NCI-H748 (cell line): ENCODE results near the gene MIDN.

Experiments used
- DNase-seq: peaks from one replicate; lab custom pipeline; 2025; ENCODE audit not compliant: unreplicated experiment; lab: John Stamatoyannopoulos, UW

Gene MIDN

DNA sequence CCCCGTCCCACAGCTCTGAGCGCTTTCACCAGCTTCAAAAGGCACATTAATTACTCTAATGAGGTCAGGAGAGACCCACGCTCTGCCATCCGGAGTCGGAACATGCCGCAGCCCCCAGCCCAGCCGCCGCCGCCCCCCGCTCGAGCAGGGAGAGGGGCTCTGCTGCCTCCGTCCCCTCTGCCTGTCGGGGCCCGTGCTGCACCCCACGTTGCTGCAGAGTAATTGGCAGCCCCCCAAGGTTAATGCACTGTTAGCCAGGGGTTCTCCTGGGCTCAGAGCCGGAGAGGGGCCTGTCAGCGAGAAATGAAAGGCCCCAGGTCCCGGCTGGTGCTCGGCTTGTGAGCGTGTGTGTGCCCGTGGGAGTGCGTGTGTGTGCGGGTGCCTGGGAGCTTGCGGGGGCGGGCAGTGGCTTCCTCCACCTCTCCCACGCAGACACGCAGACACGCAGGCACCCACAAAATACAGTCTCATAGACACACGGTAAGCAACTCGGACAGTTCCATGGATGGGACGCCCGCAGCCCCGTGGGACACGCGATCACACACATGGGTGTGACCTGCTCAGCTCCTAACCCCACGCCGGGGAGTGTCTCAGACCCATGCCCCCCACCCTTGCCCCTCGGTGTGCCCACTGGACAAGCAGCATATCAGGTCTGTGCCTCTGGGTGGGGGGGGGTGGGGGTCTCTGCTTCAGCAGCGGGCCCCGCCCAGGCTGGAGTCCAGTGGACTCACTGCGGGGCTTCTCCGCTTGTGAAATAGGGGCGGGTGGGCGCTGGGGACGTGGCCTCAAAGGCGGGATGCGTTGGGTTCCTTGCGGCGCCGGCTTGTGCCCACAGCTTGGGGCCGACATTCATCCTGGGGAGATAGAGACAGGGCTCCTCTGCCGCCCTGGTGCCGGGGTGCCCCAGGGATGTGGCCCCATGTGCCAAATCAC is 32.5 kb downstream of the MIDN start:
- no peak for DNase-seq

DNA sequence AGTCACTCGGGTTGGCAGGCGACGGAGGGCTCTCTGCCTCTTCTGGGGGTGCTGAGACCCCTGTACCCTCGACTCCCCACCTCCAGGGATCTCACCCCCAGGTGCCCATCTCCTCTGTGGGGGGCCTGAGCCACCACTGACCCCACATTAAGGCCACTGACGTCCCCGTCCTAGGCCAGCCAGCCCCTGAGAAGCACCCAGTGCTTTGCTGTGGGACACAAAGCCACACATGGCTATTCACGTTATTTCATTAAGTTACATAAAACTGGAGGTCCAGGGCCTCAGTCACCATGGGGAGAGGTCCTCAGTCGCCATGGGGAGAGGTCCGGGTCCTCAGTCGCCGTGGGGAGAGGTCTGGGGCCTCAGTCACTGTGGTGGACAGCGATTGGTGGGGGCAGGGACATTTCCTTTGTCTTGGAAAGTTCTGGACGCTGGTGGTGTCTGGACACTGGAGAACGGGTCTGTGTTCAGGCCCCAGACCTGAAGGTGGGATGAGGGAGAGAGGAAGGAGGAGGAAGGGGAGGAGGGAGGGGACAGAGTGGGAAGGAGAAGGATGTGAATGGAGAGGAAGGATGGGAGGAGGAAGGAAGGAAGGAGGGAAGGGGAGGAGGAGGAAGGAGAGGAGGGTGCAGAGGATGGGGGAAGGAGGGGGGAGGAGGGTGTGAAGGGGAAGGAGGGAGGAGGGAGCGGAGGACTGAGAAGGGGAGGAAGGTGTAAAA is 33.3 kb downstream of the MIDN start:
- no peak for DNase-seq

DNA sequence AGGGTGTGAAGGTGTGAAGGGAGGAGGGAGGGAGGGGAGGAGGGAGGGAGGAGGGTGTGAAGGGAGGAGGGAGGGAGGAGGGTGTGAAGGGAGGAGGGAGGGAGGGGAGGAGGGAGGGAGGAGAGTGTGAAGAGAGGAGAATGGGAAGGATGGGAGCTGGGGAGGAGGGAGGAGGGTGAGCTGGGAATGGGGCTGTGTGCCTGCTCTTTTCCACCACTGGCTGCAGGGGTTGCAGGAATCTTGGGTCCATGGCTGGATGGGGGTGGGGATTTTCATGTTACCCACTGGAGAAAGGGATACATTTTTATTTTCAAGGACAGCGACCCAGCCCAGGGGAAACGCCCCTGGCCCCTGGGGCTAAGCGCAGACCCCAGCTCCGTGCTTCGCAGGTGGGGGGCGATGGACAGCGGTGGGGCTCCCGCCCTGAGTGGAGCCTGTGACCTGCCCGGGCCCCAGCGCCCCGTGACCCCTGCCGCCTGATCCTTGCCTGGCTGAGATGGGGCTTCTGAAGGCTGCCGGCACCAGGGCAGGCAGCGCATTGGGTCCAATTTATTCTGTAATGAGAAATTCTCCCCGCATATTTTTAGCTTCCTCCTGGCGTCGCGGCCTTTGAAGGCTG is 34.3 kb downstream of the MIDN start:
- DNase-seq, result no peak

DNA sequence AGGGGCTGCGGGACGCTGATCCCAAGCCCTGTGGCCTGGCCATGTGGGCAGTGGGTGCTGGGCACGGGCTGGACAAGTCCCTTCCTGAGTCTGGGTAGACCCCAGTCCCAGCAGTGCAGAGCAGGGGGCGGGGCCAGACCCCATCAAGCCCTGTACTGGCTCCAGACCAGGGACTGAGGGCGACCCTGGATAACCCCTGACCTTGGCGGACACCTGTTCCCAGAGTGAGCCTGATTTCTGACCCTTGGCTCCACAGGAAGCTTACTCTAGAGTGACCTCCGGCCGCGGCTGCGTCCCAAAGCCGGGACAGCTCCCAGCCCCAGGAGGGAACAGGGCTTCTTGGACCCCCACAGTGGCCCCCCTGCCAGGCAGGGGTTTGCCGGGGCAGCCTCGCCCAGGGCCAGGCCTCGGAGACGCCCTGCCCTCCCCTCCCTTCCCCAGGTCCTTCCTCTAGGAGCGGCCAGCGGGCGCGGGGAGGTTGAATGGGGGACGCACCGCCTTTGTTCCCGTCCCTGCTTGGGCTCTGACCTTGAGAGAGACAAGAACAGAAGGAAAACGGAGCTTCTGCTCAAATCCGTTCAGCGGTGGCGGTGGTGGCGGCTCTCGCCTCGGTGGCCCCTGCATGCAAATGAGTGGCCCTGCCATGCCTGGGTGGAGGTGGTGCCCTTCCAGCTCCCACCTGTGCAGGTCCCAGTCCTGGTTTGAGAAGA is 35.0 kb downstream of the MIDN start:
- DNase-seq, result no peak

DNA sequence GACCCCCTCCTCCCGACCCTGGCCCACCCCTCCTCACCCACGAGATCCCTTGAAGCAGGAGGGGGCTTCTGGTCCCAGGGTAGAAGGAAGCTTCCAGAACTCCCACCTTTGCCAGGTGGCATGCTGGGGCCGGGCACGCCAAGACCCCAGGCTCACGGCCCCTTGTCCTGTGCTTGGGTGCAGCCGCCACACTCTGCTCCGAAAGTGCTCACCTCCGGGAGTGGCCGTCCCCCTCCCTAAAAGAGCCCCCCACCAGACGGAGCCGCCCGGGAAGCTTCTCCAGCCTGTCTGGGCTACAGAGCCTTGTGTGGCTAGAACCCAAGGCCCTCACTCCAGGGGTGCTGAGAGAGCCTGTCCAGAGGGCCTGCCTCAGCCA is 35.5 kb downstream of the MIDN start:
- no peak for DNase-seq

DNA sequence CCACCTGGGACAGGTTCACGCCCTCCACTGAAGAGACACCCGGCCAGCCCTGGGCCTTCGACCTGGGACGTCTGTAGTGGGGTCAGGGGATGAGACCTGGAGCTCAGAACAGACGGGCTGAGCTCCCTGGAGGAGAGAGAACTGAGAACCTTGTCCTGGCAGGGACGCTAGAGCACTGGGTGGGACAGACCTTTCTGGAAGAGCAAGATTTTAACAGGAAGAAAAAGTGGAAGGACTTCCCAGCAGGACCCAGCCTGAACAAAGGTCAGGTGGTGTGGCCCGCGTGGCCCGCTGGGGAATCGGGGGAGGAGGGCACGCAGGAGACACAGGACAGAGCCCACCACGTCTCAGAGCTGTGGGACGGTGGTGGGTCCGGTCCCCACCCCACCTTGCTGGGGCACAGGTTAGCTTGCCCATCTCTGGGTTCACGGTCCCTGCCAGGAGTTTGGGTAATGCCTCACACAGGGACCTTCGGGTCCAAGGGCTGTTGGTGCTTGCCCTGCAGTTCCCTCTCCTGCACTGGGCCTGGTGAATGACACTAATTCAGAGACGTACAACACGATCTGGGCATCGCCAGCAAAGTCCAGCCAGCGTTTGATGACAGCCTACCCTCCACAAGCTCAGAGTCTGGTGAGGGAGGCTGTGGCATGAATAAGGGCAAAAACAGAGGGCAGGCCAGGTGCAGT is 36.1 kb downstream of the MIDN start:
- DNase-seq, result no peak

DNA sequence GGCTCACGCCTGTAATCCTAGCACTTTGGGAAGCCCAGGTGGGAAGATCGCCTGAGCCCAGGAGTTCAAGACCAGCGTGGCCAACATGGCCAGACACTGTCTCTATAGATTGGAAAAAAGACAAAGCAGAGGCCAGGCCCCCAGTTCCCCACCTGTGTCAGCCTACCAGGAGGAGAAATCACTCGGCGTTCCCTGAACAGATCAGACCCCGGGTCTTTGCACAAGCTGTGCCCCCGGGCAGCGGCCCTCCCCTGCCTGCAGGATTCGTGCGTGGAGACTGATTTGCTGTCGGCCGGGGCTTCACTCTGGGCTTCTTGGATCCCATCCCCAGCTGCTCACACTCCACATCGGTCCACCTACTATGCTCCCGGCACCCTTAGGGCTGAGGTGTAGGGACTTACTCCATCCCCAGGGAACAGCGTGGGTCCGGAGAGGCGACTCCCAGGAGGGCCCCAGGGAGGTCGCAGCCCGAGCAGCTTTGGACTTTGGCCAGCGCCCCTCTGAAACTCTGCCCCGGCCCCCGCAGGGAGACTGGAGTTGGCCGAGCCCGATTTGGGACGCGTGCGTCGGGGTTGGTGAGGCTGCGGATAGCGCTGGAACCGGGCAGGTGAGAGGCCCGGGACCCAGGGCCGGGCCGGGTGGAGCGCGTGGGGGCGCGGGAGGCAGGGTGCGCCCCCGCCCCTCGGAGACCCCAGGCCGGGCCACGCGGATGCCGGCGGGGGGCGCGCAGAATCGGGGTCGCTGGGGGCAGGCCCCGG is 36.8 kb downstream of the MIDN start:
- DNase-seq, result no peak

DNA sequence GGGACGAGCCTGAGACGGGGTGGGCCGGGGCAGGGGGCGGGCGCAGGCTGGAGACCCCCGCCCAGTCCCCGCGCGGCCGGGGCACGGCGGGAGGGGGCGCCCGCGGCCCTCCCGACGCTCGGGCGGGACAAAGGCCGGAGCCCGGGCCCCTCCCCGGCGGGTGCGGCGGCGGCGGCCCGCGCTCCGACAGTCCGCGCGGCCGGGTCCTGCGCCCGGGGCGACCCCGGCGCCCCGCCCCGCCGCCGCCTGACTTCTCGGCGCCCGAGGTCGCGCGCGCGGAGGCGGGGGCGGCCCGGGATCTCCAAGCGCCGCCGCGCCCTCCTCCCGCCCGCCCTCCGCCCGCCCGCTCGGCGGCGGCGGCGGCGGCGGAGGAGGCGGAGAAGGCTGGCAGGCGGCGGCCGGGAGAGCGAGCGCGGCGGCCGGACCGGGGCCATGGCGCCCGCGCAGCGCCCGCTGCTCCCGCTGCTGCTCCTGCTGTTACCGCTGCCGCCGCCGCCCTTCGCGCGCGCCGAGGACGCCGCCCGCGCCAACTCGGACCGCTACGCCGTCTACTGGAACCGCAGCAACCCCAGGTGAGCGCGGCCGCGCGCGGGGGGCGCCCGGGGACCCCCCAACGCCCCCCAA is 37.5 kb downstream of the MIDN start, which contains the start of gene EFNA2:
Gene EFNA2 (plus strand): TSS at position 137 of the 624 bp plus-strand sequence. CDS start 296 bp downstream, at position 433.
- DNase-seq, result peak; percentile 23

DNA sequence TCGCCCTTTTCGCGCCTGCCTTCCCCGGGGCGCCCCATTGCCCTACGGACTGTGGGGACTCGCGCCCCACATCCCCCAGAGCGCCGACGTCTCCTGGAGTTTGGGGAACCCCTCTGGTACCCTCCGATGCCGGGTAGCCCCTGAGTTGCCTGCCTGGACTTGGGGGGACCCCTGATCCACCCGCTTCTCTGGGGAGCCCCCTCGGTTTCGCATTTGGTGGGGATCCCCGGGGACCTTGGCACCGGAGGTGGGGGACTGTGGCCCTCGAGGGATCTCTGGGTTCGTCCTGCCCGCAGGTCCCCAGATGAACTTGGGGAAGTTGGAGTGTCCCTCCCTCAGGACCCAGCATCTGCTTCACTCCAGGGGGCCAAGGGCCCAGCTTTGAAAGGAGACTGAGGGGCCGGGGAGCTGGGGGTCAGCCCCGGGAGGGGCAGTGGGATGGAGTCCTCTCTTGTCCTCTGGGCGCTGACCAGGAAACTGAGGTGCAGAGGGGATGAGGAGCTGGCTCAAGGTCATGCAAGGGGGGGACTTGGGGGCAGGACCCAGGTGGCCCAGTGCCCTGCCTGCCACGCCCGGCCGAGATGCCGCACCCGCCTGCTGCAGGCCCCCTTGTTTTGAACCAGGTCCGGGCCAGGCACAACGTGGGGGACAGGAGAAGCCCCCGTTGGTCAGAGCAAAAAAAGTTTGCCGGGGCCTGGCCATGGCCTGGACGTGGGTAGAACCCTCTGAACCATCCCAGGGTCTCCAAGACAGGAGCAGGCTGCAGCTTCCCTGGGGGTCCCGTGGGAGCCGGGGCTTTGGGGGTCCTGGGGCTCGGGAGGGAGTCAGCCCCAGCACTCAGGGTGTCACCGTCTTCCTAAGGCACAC is 38.3 kb downstream of the MIDN start:
- no peak for DNase-seq

DNA sequence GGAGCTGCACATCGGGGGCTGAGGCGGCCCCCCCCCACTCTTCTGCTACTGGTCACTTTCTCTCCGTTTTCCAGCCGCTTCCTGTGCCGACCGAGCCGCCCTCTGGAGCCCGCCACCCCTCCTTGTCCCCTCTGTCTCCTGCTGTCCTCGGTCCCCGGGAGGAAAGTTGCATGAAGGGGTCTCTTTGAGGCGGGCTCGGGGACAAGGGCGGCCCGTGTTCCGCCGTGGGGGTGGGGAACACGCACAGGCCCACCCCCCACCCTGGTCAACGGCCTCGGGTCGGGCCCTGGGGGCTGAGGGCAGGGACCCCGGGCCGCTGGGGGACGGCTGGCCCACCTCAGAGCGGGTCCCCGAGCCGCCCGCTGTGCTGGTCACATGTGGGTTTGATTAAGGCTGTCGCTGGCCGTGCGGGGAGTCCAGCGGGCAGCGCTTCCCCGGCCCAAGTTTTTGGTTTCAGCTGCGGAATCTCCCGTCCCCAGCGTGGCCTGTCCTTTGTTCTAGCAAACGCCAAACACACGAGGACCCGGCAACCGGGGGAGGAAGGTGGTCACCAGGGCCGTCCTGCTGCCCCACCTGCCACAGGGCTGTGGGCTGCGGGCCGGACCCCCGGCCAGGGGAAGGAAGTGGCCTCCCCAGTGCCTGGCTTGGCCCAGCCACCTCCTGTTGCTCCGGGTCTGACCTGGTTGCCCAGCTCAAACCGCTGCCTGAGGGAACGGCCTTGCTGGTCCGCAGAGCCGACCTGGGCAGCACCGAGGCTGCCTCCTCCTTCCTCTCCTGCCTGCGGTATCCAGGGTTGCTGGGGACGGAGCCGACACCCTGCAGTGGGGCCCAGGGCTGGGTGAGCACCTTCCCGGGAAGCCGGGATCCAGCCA is 39.2 kb downstream of the MIDN start:
- peak; percentile 5 for DNase-seq

DNA sequence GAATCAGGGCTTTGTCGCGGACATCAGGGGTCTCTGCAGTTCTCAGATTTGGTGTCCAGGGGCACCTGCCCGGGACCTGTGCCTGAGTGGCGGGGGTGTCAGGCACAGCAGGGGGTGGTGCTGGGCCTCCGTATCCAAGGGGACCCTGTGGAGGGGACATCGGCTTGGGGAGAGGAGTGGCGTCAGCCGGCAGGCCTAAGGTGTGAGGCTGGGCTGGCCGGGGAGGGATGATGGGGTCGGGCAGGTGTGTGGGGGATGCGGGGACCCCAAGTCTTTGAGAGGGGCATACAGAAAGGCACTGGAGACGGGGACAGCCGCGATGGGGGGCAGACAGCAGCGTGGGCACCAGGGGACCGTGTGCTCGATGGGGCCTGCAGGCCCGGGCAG is 39.8 kb downstream of the MIDN start:
- DNase-seq, result no peak

DNA sequence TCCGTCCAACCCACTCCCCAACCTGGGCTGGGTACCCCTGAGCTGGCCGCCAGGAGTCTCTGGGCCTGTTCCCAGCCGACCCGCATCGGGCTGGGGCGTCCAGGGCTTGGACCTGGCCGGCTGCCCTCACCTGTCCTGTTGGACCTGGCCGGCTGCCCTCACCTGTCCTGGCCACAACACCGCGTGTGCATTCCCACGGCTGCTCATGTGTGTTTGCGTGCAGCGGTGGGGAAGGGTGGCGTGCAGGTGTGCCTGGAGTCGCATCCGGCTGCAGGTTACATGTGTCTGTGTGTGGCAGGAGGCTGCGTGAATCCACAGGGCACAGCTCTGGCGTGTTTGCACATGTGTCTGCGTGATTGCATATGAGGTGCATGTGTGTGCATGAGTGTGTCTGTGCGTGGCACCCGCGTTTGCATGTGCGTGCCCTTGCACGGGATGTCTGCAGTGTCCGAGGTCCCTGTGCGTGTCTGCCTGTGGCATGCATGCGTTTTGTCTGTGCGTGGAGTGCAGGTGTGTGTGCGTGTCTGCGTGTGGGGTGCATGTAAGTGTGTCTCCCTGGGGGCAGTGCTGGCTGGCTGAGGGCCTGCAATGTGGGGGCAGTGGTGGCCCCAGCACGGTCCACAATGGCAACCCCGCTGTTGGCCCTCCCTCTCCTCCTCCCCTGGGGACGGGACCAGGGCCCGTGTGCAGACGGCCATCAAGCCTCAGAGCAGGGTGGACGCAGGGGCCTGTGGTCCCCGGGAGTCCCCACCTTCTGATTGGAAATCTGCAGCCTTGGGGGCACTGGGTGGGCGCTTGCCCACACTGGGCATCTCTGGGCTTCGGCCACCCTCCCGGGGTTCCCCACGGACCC is 40.7 kb downstream of the MIDN start:
- no peak for DNase-seq

DNA sequence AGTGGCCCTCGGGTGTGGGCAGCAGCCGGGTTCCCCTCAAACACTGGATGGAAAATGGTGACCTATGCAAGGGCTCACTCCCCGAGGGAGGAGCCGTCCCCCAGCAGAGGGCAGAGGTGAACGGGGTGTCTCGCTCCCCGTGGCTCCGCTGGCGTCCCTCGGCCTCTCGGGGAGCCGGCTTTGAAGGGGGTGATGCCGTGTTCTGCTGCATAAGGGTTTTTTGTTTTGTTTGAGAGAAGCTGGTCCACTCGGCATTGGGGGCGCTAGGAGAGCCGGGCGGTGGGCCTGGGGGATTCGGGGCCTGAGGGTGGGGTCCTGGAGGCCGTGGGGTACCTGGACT is 41.3 kb downstream of the MIDN start:
- DNase-seq, result no peak

DNA sequence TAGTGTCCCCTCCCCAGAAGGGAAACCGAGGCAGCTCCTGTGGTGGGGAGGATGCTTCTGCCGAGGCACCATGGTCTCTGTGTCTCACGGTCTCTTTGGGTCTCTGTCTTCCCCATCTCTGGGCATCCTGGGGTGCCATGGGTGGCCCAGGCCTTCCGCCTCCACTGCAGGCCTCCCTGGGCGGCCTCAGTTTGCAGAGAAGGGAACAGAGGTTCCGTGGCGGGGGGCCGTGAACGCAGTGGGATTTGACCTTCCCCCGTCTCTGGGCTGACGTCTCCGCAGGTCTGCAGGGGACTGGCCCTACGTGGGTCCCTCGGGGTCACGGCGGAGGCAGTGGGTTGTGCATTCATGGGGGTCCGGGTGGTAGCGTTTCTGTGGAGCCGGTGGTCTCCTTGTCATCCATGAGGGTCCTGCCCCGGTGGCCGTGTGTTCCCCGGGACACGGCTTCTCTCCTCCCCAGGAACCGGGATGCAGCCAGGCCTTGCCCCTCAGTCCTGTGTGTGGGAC is 41.9 kb downstream of the MIDN start:
- DNase-seq, result no peak

DNA sequence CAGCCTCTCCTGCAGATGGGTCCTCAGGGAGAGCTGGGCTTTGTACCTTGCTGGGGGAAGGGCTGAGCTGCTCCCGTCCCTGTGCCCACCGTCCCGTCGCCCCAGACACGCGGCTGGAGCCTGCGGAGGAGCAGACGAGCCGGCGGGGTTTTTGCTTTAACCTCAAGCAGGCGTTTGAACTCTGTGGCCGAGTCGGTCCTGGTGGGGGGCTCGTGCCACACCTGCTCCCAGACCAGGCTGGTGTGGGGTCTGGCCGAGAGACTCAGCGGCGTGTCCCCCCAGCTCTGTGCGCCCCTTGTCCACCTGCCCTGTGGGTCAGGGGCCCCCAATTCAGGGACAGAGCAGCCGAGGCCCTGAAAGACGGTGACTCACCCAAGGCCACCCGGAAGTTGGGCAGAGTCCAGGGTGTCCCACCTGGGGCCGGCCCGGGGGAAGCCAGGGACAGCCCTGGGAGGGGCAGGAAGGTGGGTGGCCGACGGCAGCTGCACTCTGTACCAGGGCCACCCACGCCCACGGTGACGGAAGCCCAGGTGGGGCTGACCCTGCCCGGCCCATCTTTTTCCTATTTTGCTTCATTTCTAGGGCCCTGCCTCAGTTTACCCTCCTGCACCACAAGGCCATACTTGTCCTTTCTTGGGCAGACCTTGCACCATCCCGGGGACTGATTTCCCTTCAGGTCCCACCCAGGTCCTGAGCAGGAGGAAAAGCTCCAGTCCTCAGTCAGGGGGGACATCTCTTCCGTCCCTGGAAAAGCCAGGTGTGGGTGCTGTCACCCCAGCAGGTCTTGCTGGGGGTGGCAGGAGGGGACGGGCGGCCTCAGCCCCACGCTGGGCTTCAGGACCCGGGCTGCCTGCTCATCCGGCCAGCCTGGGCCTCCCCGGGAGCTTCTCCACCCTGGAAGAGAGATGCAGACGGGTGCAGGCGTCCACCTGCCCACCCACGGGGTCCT is 42.6 kb downstream of the MIDN start:
- no peak for DNase-seq
